Measurements from ENCODE around the gene EVPLL. TPM values are rescaled to one million over a fixed set of nuclear protein-coding genes. Genes with fewer than 3 reads are reported as not detected.
"Not testable (repeated sequence)": the region's sequence is repeated elsewhere in the genome, so short reads cannot be mapped to it uniquely, and the experiment has no call there.

The EVPLL gene
- total and polyA plus RNA-seq, 9 of the 15 experiments (the other 6 are each of a cell fraction or from before 2014, with no cell fraction given): not detected

DNA sequence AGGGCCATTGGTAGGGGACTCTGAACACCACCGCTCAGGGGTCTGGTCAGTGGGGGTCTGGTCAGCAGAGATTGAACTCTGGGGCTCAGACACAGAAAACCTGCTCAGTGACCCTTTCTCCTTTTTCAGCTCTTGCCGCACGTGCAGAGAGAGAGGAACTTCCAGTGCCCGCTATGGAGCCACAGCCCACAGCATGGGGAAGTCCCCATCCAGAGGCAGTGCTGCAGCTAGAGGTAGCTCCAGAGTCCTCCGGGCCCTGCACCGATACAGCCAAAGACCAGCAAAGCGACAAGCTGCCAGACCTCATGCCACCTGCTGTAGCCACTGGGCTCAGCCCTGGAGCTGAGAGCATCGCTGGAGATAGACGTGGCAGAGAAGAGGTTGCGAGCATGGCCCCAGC is 11.2 kb downstream of the EVPLL start:
- H3K4me2 ChIP-seq (ENCODE audit: insufficient read depth, low read length); in situ Hi-C loops (cut with MboI); ATAC-seq; BruUV-seq (replicated peaks); H3K79me2 ChIP-seq (ENCODE audit: control insufficient read depth, insufficient read depth, low read length); intact Hi-C loops (cut with micrococcal nuclease); H2AFZ ChIP-seq (ENCODE audit: low read depth, low read length); CTCF ChIA-PET (ENCODE audit: low intra/inter-chr PET ratio); DNase-seq (ENCODE audit: extremely low read depth in 1 of 4, low spot score in 3 of 4); H4K20me1 ChIP-seq (replicated peaks; ENCODE audit: control insufficient read depth, insufficient read depth, low read length); H3K9me3 ChIP-seq (replicated peaks; ENCODE audit: control insufficient read depth, insufficient read depth, low read depth, low read length); H3K27me3 ChIP-seq (ENCODE audit: control insufficient read depth in 2 of 2, insufficient read depth in 2 of 2, low read length in 2 of 2); H3K27ac ChIP-seq (ENCODE audit: extremely low read depth, low read depth, low read length); POLR2A ChIA-PET; FAIRE-seq; H3K9ac ChIP-seq (ENCODE audit: insufficient read depth in 1 of 2, low read depth in 2 of 2, low read length in 2 of 2); H3K4me3 ChIP-seq; H3K9me1 ChIP-seq (ENCODE audit: control insufficient read depth, insufficient read depth, low read length); H3K36me3 ChIP-seq (ENCODE audit: control insufficient read depth, insufficient read depth, low read length); H3K4me1 ChIP-seq (replicated peaks in 1 of 2; ENCODE audit: control insufficient read depth in 2 of 2, insufficient read depth in 2 of 2, low read length in 2 of 2): not testable (repeated sequence)
- WGBS (ENCODE audit: insufficient coverage, low coverage, missing lambda C conversion rate): no CpG with 5 or more reads among the region's 10 CpGs

DNA sequence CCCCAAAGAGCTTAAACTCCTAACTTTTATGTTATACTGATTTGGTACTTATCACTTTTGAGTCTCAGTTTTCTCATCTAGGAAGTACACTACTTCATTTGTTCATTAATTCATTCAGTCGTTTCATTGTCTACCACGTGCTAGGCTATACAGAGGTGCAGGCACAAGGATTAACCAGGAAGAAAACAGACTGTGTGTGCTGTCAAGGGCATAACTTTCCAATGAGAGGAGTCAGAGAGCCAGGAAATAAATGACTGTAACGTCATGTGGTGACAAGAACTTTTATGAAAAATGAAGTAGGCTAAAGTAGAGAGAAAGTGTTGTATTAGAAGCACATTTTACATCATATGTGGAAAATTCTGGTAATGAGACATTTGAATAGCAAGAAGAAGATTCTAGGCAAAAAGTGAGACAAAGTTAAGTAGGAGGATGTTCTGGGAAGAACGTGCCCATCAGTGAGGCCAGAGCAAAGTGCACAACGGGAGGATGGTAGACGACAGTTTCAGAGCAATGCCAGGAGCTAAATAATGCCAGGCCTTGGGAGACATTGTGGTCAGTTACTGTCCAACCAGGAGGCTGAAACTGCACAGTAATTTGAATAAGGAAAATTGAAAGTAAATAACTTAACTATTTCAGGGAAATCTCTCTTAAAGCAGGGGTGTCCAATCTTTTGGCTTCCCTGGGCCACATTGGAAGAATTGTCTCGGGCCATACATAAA is 24.5 kb downstream of the EVPLL start:
- DNase-seq (ENCODE audit: extremely low read depth in 1 of 4, low spot score in 3 of 4); H4K20me1 ChIP-seq (replicated peaks; ENCODE audit: control insufficient read depth, insufficient read depth, low read length); H3K9me1 ChIP-seq (ENCODE audit: control insufficient read depth, insufficient read depth, low read length); intact Hi-C loops (cut with micrococcal nuclease); H3K27ac ChIP-seq (ENCODE audit: extremely low read depth, low read depth, low read length); H3K79me2 ChIP-seq (ENCODE audit: control insufficient read depth, insufficient read depth, low read length); H3K36me3 ChIP-seq (ENCODE audit: control insufficient read depth, insufficient read depth, low read length); H3K4me1 ChIP-seq (replicated peaks in 1 of 2; ENCODE audit: control insufficient read depth in 2 of 2, insufficient read depth in 2 of 2, low read length in 2 of 2); H3K9ac ChIP-seq (ENCODE audit: insufficient read depth in 1 of 2, low read depth in 2 of 2, low read length in 2 of 2); CTCF ChIA-PET (ENCODE audit: low intra/inter-chr PET ratio); H3K27me3 ChIP-seq (ENCODE audit: control insufficient read depth in 2 of 2, insufficient read depth in 2 of 2, low read length in 2 of 2); ATAC-seq; H3K9me3 ChIP-seq (replicated peaks; ENCODE audit: control insufficient read depth, insufficient read depth, low read depth, low read length); H3K4me2 ChIP-seq (ENCODE audit: insufficient read depth, low read length); POLR2A ChIA-PET; H3K4me3 ChIP-seq; in situ Hi-C loops (cut with MboI); BruUV-seq (replicated peaks); H2AFZ ChIP-seq (ENCODE audit: low read depth, low read length): not testable (repeated sequence)
- FAIRE-seq: peak; percentile 26
- 0% methylated on average over 5 of the region's 7 CpGs for WGBS (ENCODE audit: insufficient coverage, low coverage, missing lambda C conversion rate)

- intact Hi-C loops (cut with micrococcal nuclease); POLR2A ChIA-PET: not testable (repeated sequence)
- peak; percentile 42 for FAIRE-seq
Observed at GRCh38 chr17:18403166-18403565, 25.6 kb downstream of the EVPLL start.

DNA sequence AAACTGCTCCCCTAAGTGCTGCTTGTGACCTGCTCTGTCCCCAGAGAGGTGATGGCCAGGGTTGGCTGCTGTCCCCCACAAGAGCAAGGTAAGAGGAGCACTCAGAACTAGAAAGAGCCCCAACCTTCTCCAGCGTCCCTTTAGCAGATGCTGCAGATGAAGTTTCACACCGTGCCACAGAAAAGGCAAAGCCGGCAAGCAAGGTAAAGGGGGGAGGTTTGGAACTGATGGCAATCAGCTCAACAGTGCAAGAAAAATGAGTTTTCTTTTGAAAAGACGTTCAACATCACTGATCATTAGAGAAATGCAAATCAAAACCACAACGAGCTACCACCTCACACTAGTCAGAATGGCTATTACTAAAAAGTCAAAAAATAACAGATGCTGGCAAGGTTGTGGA is 26.0 kb downstream of the EVPLL start:
- BruUV-seq (replicated peaks); FAIRE-seq; in situ Hi-C loops (cut with MboI); H3K9me1 ChIP-seq (ENCODE audit: control insufficient read depth, insufficient read depth, low read length); H3K36me3 ChIP-seq (ENCODE audit: control insufficient read depth, insufficient read depth, low read length); H3K27me3 ChIP-seq (ENCODE audit: control insufficient read depth in 2 of 2, insufficient read depth in 2 of 2, low read length in 2 of 2); H3K79me2 ChIP-seq (ENCODE audit: control insufficient read depth, insufficient read depth, low read length); DNase-seq (ENCODE audit: extremely low read depth in 1 of 4, low spot score in 3 of 4); H3K27ac ChIP-seq (ENCODE audit: extremely low read depth, low read depth, low read length); H3K4me3 ChIP-seq; POLR2A ChIA-PET; ATAC-seq; intact Hi-C loops (cut with micrococcal nuclease); H3K4me2 ChIP-seq (ENCODE audit: insufficient read depth, low read length); CTCF ChIA-PET (ENCODE audit: low intra/inter-chr PET ratio); H4K20me1 ChIP-seq (replicated peaks; ENCODE audit: control insufficient read depth, insufficient read depth, low read length); H3K9me3 ChIP-seq (replicated peaks; ENCODE audit: control insufficient read depth, insufficient read depth, low read depth, low read length); H2AFZ ChIP-seq (ENCODE audit: low read depth, low read length); H3K4me1 ChIP-seq (replicated peaks in 1 of 2; ENCODE audit: control insufficient read depth in 2 of 2, insufficient read depth in 2 of 2, low read length in 2 of 2); H3K9ac ChIP-seq (ENCODE audit: insufficient read depth in 1 of 2, low read depth in 2 of 2, low read length in 2 of 2): not testable (repeated sequence)
- WGBS (ENCODE audit: insufficient coverage, low coverage, missing lambda C conversion rate): no CpG with 5 or more reads among the region's 5 CpGs

More at GRCh38 chr17:18403166-18403565, 25.6 kb downstream of the EVPLL start:
- H3K79me2 ChIP-seq (ENCODE audit: control insufficient read depth, insufficient read depth, low read length); H3K27ac ChIP-seq (ENCODE audit: extremely low read depth, low read depth, low read length); in situ Hi-C loops (cut with MboI); H3K9me1 ChIP-seq (ENCODE audit: control insufficient read depth, insufficient read depth, low read length); CTCF ChIA-PET (ENCODE audit: low intra/inter-chr PET ratio); H3K9me3 ChIP-seq (replicated peaks; ENCODE audit: control insufficient read depth, insufficient read depth, low read depth, low read length); ATAC-seq; H4K20me1 ChIP-seq (replicated peaks; ENCODE audit: control insufficient read depth, insufficient read depth, low read length); H3K4me2 ChIP-seq (ENCODE audit: insufficient read depth, low read length); H3K36me3 ChIP-seq (ENCODE audit: control insufficient read depth, insufficient read depth, low read length); H3K4me1 ChIP-seq (replicated peaks in 1 of 2; ENCODE audit: control insufficient read depth in 2 of 2, insufficient read depth in 2 of 2, low read length in 2 of 2); BruUV-seq (replicated peaks); H3K27me3 ChIP-seq (ENCODE audit: control insufficient read depth in 2 of 2, insufficient read depth in 2 of 2, low read length in 2 of 2); H3K9ac ChIP-seq (ENCODE audit: insufficient read depth in 1 of 2, low read depth in 2 of 2, low read length in 2 of 2); H3K4me3 ChIP-seq; H2AFZ ChIP-seq (ENCODE audit: low read depth, low read length); DNase-seq (ENCODE audit: extremely low read depth in 1 of 4, low spot score in 3 of 4): not testable (repeated sequence)
- WGBS (ENCODE audit: insufficient coverage, low coverage, missing lambda C conversion rate): 0% methylated on average over 1 of the region's 5 CpGs

All from K562 (cell line).